Measurements from ENCODE around the gene CPE.

- TF ChIP-seq CTCF (conservative IDR thresholded peaks at IDR 0.05; ENCODE audit: low read length) (no peak), EZH2phosphoT487 (IDR thresholded peaks at IDR 0.05; ENCODE audit: borderline replicate concordance) (no peak)
Measured at GRCh38 chr4:165502916-165503907, 124.4 kb downstream of the CPE start.

Data from Loucy (cell line).